Suprapubic skin (tissue), 4 donors: Measurements from ENCODE around the gene LPXN.

Source experiments
- CTCF ChIP-seq, 2 donors: fragments of 200-600 bp in 1 of 2; fragments of 450-650 bp in 1 of 2; sonication (generic) in 1 of 2; IDR thresholded peaks; one replicate each; pipeline ENCODE4 v1.5.1; 2016 to 2019; ENCODE audit warnings: antibody characterized with exemption in 2 of 2, mild to moderate bottlenecking in 1 of 2, moderate library complexity in 1 of 2
- EP300 ChIP-seq: sonication (generic); formaldehyde crosslinking; IDR thresholded peaks from one replicate; pipeline ENCODE4 v1.6.1; 2017; ENCODE audit warnings: antibody characterized with exemption
- POLR2A ChIP-seq, 2 donors: fragments of 450-650 bp; IDR thresholded peaks; one replicate each; pipeline ENCODE4 v1.6.1; 2017; ENCODE audit warnings: antibody characterized with exemption in 2 of 2, mild to moderate bottlenecking in 2 of 2, moderate library complexity in 2 of 2
- POLR2AphosphoS5 ChIP-seq, 3 donors: sonication (generic); formaldehyde crosslinking; IDR thresholded peaks; one replicate each; pipeline ENCODE4 v1.6.1; 2017; ENCODE audit warnings: antibody characterized with exemption in 3 of 3

DNA sequence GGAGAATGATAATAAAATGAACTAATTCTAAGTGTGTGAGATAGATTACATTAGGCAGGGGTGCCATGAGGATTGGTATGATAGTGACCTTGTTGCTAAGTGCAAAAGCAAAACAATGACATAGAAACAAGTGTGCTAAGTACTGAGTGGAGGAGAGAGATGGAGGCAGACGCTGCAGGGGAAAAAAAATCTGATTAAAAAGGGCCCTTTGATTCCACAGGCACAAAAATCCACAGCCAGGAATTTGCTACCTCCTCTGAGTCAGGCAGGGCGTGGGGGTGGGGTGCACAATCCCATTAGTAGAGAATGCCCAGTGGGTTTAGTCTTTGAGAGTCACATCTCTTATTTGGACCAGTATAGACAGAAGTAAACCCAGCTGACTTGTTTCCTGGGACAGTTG is 46.7 kb upstream of the LPXN start, which contains the start of gene CNTF:
- TF ChIP-seq CTCF (IDR thresholded peaks at IDR 0.05): no peak
- TF ChIP-seq POLR2A (IDR thresholded peaks at IDR 0.05): no peak
- TF ChIP-seq POLR2AphosphoS5 (IDR thresholded peaks at IDR 0.05): no peak
- no peak for TF ChIP-seq EP300
